HG03103 (cell line): ENCODE measurements around the gene ASAP3.
"Not testable (repeated sequence)": the region's sequence is repeated elsewhere in the genome, so short reads cannot be mapped to it uniquely, and the experiment has no call there.

Source experiments
- ATAC-seq: cut with Tn5 transposase; IDR thresholded peaks from one replicate; pipeline ENCODE4 v1.9.1; 2021; ENCODE audit warnings: low read depth; ENCODE audit not compliant: unreplicated experiment

ASAP3 gene

GRCh38 chr1:23515905-23516304, 31.9 kb upstream of the ASAP3 start:
- no peak for ATAC-seq

- no peak for ATAC-seq
Measured at GRCh38 chr1:23514111-23514679, 30.2 kb upstream of the ASAP3 start.

GRCh38 chr1:23509896-23510295, 25.9 kb upstream of the ASAP3 start:
- no peak for ATAC-seq

- no peak for ATAC-seq
Measured at GRCh38 chr1:23506376-23507107, 22.6 kb upstream of the ASAP3 start.

GRCh38 chr1:23505851-23506250, 21.9 kb upstream of the ASAP3 start:
- no peak for ATAC-seq

- not testable (repeated sequence) for ATAC-seq
Measured at GRCh38 chr1:23504156-23504555, 20.2 kb upstream of the ASAP3 start.

GRCh38 chr1:23502951-23503350, 19.0 kb upstream of the ASAP3 start:
- ATAC-seq, result no peak

GRCh38 chr1:23500466-23500865, 16.5 kb upstream of the ASAP3 start:
- no peak for ATAC-seq

GRCh38 chr1:23497777-23498439, 13.9 kb upstream of the ASAP3 start:
- ATAC-seq, result no peak

- ATAC-seq, result no peak
Measured at GRCh38 chr1:23496490-23497181, 12.7 kb upstream of the ASAP3 start.

GRCh38 chr1:23494836-23495235, 10.9 kb upstream of the ASAP3 start:
- not testable (repeated sequence) for ATAC-seq

- not testable (repeated sequence) for ATAC-seq
Measured at GRCh38 chr1:23492776-23493175, 8.8 kb upstream of the ASAP3 start.

- ATAC-seq, result no peak
Measured at GRCh38 chr1:23492132-23492720, 8.2 kb upstream of the ASAP3 start.

- ATAC-seq, result no peak
Measured at GRCh38 chr1:23489842-23490241, 5.9 kb upstream of the ASAP3 start.

- ATAC-seq, result no peak
Measured at GRCh38 chr1:23485002-23485332, 988 bp upstream of the ASAP3 start.

GRCh38 chr1:23484253-23485001, 448 bp upstream of the ASAP3 start:
- ATAC-seq, result peak; percentile 65

- no peak for ATAC-seq
Measured at GRCh38 chr1:23481904-23482303, 2.1 kb downstream of the ASAP3 start.

GRCh38 chr1:23481026-23481597, 2.9 kb downstream of the ASAP3 start:
- ATAC-seq, result no peak

- ATAC-seq, result no peak
Measured at GRCh38 chr1:23480187-23481025, 3.6 kb downstream of the ASAP3 start.
